ENCODE measurements around the gene AMD1. TPM values are rescaled to one million over a fixed set of nuclear protein-coding genes. Genes with fewer than 3 reads are reported as not detected.

Gene AMD1
- total and polyA plus RNA-seq, 10 of the 15 experiments (the other 5 are each of a cell fraction or from before 2014, with no cell fraction given): 58.2 to 116 (median 79.3) TPM

GRCh38 chr6:110882274-110882619 is 7.7 kb downstream of the AMD1 start:
- WGBS (ENCODE audit: insufficient coverage, insufficient replicate concordance, low lambda C conversion rate, missing lambda C conversion rate): 56% methylated on average over 1 of the region's 1 CpG
- no peak for TF ChIP-seq CBX3 (IDR thresholded peaks at IDR 0.05; ENCODE audit: borderline replicate concordance, low read depth)
- TF ChIP-seq, protein P1, sequence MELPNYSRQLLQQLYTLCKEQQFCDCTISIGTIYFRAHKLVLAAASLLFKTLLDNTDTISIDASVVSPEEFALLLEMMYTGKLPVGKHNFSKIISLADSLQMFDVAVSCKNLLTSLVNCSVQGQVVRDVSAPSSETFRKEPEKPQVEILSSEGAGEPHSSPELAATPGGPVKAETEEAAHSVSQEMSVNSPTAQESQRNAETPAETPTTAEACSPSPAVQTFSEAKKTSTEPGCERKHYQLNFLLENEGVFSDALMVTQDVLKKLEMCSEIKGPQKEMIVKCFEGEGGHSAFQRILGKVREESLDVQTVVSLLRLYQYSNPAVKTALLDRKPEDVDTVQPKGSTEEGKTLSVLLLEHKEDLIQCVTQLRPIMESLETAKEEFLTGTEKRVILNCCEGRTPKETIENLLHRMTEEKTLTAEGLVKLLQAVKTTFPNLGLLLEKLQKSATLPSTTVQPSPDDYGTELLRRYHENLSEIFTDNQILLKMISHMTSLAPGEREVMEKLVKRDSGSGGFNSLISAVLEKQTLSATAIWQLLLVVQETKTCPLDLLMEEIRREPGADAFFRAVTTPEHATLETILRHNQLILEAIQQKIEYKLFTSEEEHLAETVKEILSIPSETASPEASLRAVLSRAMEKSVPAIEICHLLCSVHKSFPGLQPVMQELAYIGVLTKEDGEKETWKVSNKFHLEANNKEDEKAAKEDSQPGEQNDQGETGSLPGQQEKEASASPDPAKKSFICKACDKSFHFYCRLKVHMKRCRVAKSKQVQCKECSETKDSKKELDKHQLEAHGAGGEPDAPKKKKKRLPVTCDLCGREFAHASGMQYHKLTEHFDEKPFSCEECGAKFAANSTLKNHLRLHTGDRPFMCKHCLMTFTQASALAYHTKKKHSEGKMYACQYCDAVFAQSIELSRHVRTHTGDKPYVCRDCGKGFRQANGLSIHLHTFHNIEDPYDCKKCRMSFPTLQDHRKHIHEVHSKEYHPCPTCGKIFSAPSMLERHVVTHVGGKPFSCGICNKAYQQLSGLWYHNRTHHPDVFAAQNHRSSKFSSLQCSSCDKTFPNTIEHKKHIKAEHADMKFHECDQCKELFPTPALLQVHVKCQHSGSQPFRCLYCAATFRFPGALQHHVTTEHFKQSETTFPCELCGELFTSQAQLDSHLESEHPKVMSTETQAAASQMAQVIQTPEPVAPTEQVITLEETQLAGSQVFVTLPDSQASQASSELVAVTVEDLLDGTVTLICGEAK (IDR thresholded peaks at IDR 0.05; ENCODE audit: borderline replicate concordance): peak; percentile 26; the same call in 1 of the 2 replicates
- H3K4me1 ChIP-seq (ENCODE audit: control insufficient read depth, insufficient read depth, low read length): peaks cover 71% of the 10 kb centered on the region
- POLR2A ChIA-PET: interaction anchor here (0.6 to 1.3 kb wide), 4 partner anchors 17 to 1435 kb away, joined by 3 to 4 read pairs (median 3); partner anchors contain the start of gene CDK19
- H3K79me2 ChIP-seq (ENCODE audit: control insufficient read depth, insufficient read depth, low read length): peaks cover 99% of the 10 kb centered on the region
- peaks cover 11% of the 10 kb centered on the region; the same call in 1 of the 2 replicates for H4K20me1 ChIP-seq (ENCODE audit: control insufficient read depth, insufficient read depth)
- intact Hi-C loops (cut with micrococcal nuclease; ENCODE audit: unreplicated experiment): no loop called here
- no peak for FAIRE-seq
- H2AFZ ChIP-seq (ENCODE audit: control insufficient read depth, low read depth, low read length): no peak overlapping the region
- in situ Hi-C loops (cut with MboI): no loop called here
- SMC1A ChIA-PET (ENCODE audit: uncharacterized antibody, unreplicated experiment): interaction anchor here (0.6 to 7.2 kb wide), 11 partner anchors 8 to 263 kb away, joined by 3 to 84 read pairs (median 5); partner anchors contain the start of gene CDK19
- H3K9ac ChIP-seq (ENCODE audit: control insufficient read depth, insufficient read depth, low read length): no peak overlapping the region
- DNase-seq (ENCODE audit: low read depth, low spot score): no peak
- BruUV-seq (replicated peaks): no TSS peak
- H3K36me3 ChIP-seq (ENCODE audit: control insufficient read depth in 2 of 2, insufficient read depth in 2 of 2, low read length in 1 of 2): no peaks in the 10 kb centered on the region
- H3K27me3 ChIP-seq (replicated peaks in 1 of 2; ENCODE audit: control insufficient read depth in 2 of 2, insufficient read depth in 2 of 2, low read length in 1 of 2): no peaks in the 10 kb centered on the region
- 0 out of 2 replicates have a peak overlapping the region, but pooled peaks have one; percentile 38 for H3K27ac ChIP-seq (ENCODE audit: control insufficient read depth, insufficient read depth)
- no peaks in the 10 kb centered on the region for H3K9me3 ChIP-seq (replicated peaks; ENCODE audit: control insufficient read depth, insufficient read depth, low read length)
- no peak for ATAC-seq
- CTCF ChIA-PET: interaction anchor here (0.5 to 2.2 kb wide), 9 partner anchors 8 to 655 kb away, joined by 3 to 10 read pairs (median 4); partner anchors contain the start of genes AMD1 and CDK19
- peak overlapping the region; percentile 81 for H3K4me2 ChIP-seq (ENCODE audit: control insufficient read depth, insufficient read depth)
- peak overlapping the region; percentile 40 for H3K4me3 ChIP-seq
- RAD21 ChIA-PET (ENCODE audit: unreplicated experiment): interaction anchor here (0.7 to 4.8 kb wide), 7 partner anchors 8 to 199 kb away, joined by 3 to 18 read pairs (median 5); partner anchors contain the start of genes AMD1 and CDK19

Data from GM12878 (cell line).